ENCODE data around the gene DHX58.
"Not testable (repeated sequence)": the region's sequence is repeated elsewhere in the genome, so short reads cannot be mapped to it uniquely, and the experiment has no call there.

DHX58 gene

GRCh38 chr17:42112552-42113176 is at the start of gene DHX58:
Gene DHX58 (minus strand): TSS chr17:42112714. CDS start chr17:42111892, 822 bp downstream.
- H3K4me3 ChIP-seq (ENCODE audit: low read depth in 1 of 2, low read length in 2 of 2), result peak within 1 kb of the TSS; percentile 40 to 71

GRCh38 chr17:42160531-42160910 is 48.0 kb upstream of the DHX58 start:
- H3K27ac ChIP-seq (ENCODE audit: low read depth, low read length), result no peak overlapping the region
- no peak overlapping the region for H3K4me3 ChIP-seq (ENCODE audit: low read depth in 1 of 2, low read length in 2 of 2)
- no peaks in the 10 kb centered on the region for H3K9me3 ChIP-seq (ENCODE audit: low read length)
- no peak overlapping the region for H3K9ac ChIP-seq (ENCODE audit: low read length)
- no peaks in the 10 kb centered on the region for H3K27me3 ChIP-seq (ENCODE audit: control insufficient read depth in 1 of 2, insufficient read depth in 2 of 2, low read length in 2 of 2)
- H3K4me1 ChIP-seq (ENCODE audit: insufficient read depth, low read length), result no peaks in the 10 kb centered on the region
- no peaks in the 10 kb centered on the region for H3K36me3 ChIP-seq (ENCODE audit: insufficient read depth, low read length)

More at GRCh38 chr17:42112552-42113176, at the start of gene DHX58:
- H3K9ac ChIP-seq (ENCODE audit: low read length), result peak within 1 kb of the TSS; percentile 73
- peak within 1 kb of the TSS; percentile 83 for H3K27ac ChIP-seq (ENCODE audit: low read depth, low read length)
- peaks cover 26% of the 10 kb centered on the region for H3K36me3 ChIP-seq (ENCODE audit: insufficient read depth, low read length)
- H3K27me3 ChIP-seq (ENCODE audit: control insufficient read depth in 1 of 2, insufficient read depth in 2 of 2, low read length in 2 of 2), result no peaks in the 10 kb centered on the region
- no peaks in the 10 kb centered on the region for H3K9me3 ChIP-seq (ENCODE audit: low read length)
- peaks cover 20% of the 10 kb centered on the region for H3K4me1 ChIP-seq (ENCODE audit: insufficient read depth, low read length)

GRCh38 chr17:42159796-42160530 is 47.4 kb upstream of the DHX58 start:
- Histone ChIP-seq H3K4me3 (ENCODE audit: low read depth in 1 of 2, low read length in 2 of 2) (no peak overlapping the region), H3K27me3 (ENCODE audit: control insufficient read depth in 1 of 2, insufficient read depth in 2 of 2, low read length in 2 of 2) (no peaks in the 10 kb centered on the region), H3K9ac (ENCODE audit: low read length) (no peak overlapping the region), H3K36me3 (ENCODE audit: insufficient read depth, low read length) (no peaks in the 10 kb centered on the region), H3K9me3 (ENCODE audit: low read length) (no peaks in the 10 kb centered on the region), H3K27ac (ENCODE audit: low read depth, low read length) (no peak overlapping the region), H3K4me1 (ENCODE audit: insufficient read depth, low read length) (no peaks in the 10 kb centered on the region)

- no peaks in the 10 kb centered on the region for H3K36me3 ChIP-seq (ENCODE audit: insufficient read depth, low read length)
- H3K9ac ChIP-seq (ENCODE audit: low read length), result no peak overlapping the region
- H3K27me3 ChIP-seq (ENCODE audit: control insufficient read depth in 1 of 2, insufficient read depth in 2 of 2, low read length in 2 of 2), result no peaks in the 10 kb centered on the region
- peaks cover 16% of the 10 kb centered on the region for H3K4me1 ChIP-seq (ENCODE audit: insufficient read depth, low read length)
- no peaks in the 10 kb centered on the region for H3K9me3 ChIP-seq (ENCODE audit: low read length)
- peak overlapping the region; percentile 44 to 54 for H3K4me3 ChIP-seq (ENCODE audit: low read depth in 1 of 2, low read length in 2 of 2)
- no peak overlapping the region for H3K27ac ChIP-seq (ENCODE audit: low read depth, low read length)
Observed at GRCh38 chr17:42155614-42156045, 43.1 kb upstream of the DHX58 start.

GRCh38 chr17:42153919-42154742 is 41.6 kb upstream of the DHX58 start:
- Histone ChIP-seq H3K27ac (ENCODE audit: low read depth, low read length) (peak overlapping the region; percentile 89), H3K27me3 (ENCODE audit: control insufficient read depth in 1 of 2, insufficient read depth in 2 of 2, low read length in 2 of 2) (no peaks in the 10 kb centered on the region), H3K36me3 (ENCODE audit: insufficient read depth, low read length) (no peaks in the 10 kb centered on the region), H3K4me1 (ENCODE audit: insufficient read depth, low read length) (peaks cover 22% of the 10 kb centered on the region), H3K9me3 (ENCODE audit: low read length) (no peaks in the 10 kb centered on the region), H3K9ac (ENCODE audit: low read length) (peak overlapping the region; percentile 77), H3K4me3 (ENCODE audit: low read depth in 1 of 2, low read length in 2 of 2) (peak overlapping the region; percentile 90 to 99)

GRCh38 chr17:42146911-42147607 is 34.5 kb upstream of the DHX58 start:
- no peaks in the 10 kb centered on the region for H3K27me3 ChIP-seq (ENCODE audit: control insufficient read depth in 1 of 2, insufficient read depth in 2 of 2, low read length in 2 of 2)
- H3K4me1 ChIP-seq (ENCODE audit: insufficient read depth, low read length), result peaks cover 15% of the 10 kb centered on the region
- no peaks in the 10 kb centered on the region for H3K36me3 ChIP-seq (ENCODE audit: insufficient read depth, low read length)
- H3K9ac ChIP-seq (ENCODE audit: low read length), result no peak overlapping the region
- H3K27ac ChIP-seq (ENCODE audit: low read depth, low read length), result no peak overlapping the region
- H3K4me3 ChIP-seq (ENCODE audit: low read depth in 1 of 2, low read length in 2 of 2), result no peak overlapping the region
- no peaks in the 10 kb centered on the region for H3K9me3 ChIP-seq (ENCODE audit: low read length)

- H3K27me3 ChIP-seq (ENCODE audit: control insufficient read depth in 1 of 2, insufficient read depth in 2 of 2, low read length in 2 of 2); H3K9me3 ChIP-seq (ENCODE audit: low read length); H3K36me3 ChIP-seq (ENCODE audit: insufficient read depth, low read length); H3K4me3 ChIP-seq (ENCODE audit: low read depth in 1 of 2, low read length in 2 of 2); H3K9ac ChIP-seq (ENCODE audit: low read length); H3K27ac ChIP-seq (ENCODE audit: low read depth, low read length): not testable (repeated sequence)
- peaks cover 22% of the 10 kb centered on the region for H3K4me1 ChIP-seq (ENCODE audit: insufficient read depth, low read length)
Observed at GRCh38 chr17:42143138-42143537, 30.6 kb upstream of the DHX58 start.

- no peak overlapping the region for H3K27ac ChIP-seq (ENCODE audit: low read depth, low read length)
- no peak overlapping the region for H3K4me3 ChIP-seq (ENCODE audit: low read depth in 1 of 2, low read length in 2 of 2)
- no peaks in the 10 kb centered on the region for H3K27me3 ChIP-seq (ENCODE audit: control insufficient read depth in 1 of 2, insufficient read depth in 2 of 2, low read length in 2 of 2)
- H3K9ac ChIP-seq (ENCODE audit: low read length), result no peak overlapping the region
- no peaks in the 10 kb centered on the region for H3K9me3 ChIP-seq (ENCODE audit: low read length)
- peaks cover 4% of the 10 kb centered on the region for H3K36me3 ChIP-seq (ENCODE audit: insufficient read depth, low read length)
- peaks cover 26% of the 10 kb centered on the region for H3K4me1 ChIP-seq (ENCODE audit: insufficient read depth, low read length)
Observed at GRCh38 chr17:42142371-42142896, 29.9 kb upstream of the DHX58 start.

GRCh38 chr17:42141382-42141781 is 28.9 kb upstream of the DHX58 start:
- H3K9me3 ChIP-seq (ENCODE audit: low read length), result no peaks in the 10 kb centered on the region
- H3K9ac ChIP-seq (ENCODE audit: low read length), result no peak overlapping the region
- H3K36me3 ChIP-seq (ENCODE audit: insufficient read depth, low read length), result peaks cover 4% of the 10 kb centered on the region
- H3K27ac ChIP-seq (ENCODE audit: low read depth, low read length), result no peak overlapping the region
- no peak overlapping the region for H3K4me3 ChIP-seq (ENCODE audit: low read depth in 1 of 2, low read length in 2 of 2)
- H3K27me3 ChIP-seq (ENCODE audit: control insufficient read depth in 1 of 2, insufficient read depth in 2 of 2, low read length in 2 of 2), result no peaks in the 10 kb centered on the region
- H3K4me1 ChIP-seq (ENCODE audit: insufficient read depth, low read length), result peaks cover 26% of the 10 kb centered on the region

- H3K4me1 ChIP-seq (ENCODE audit: insufficient read depth, low read length), result peaks cover 26% of the 10 kb centered on the region
- not testable (repeated sequence) for H3K9ac ChIP-seq (ENCODE audit: low read length); H3K36me3 ChIP-seq (ENCODE audit: insufficient read depth, low read length); H3K27ac ChIP-seq (ENCODE audit: low read depth, low read length); H3K4me3 ChIP-seq (ENCODE audit: low read depth in 1 of 2, low read length in 2 of 2); H3K9me3 ChIP-seq (ENCODE audit: low read length); H3K27me3 ChIP-seq (ENCODE audit: control insufficient read depth in 1 of 2, insufficient read depth in 2 of 2, low read length in 2 of 2)
Observed at GRCh38 chr17:42140690-42141089, 28.2 kb upstream of the DHX58 start.

Data from muscle layer of colon (tissue), 2 donors.